ENCODE results near the gene PLA2G2C.

Gene PLA2G2C

DNA sequence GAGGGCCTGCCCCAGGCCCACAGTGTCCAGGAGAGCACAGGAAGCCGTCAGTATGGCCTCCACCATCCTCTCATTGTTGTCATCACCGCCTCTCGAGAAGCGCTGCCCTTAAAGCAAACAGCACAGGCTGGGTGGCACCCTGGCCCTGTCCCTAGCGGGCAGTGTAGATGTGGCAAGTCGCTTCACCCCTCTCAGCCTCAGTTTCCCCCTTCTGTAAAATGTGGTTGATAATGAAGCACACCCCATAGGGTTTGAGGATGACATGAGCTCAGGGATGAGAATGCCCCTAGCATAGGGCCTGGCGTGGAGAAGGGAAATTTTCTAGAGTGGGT lies 33.8 kb downstream of the PLA2G2C start:
- Histone ChIP-seq H3K9me3 (ENCODE audit: control insufficient read depth, insufficient read depth, low read depth, low read length) (no peaks in the 10 kb centered on the region), H3K27ac (ENCODE audit: extremely low read depth, low read depth, low read length) (no peak overlapping the region)

DNA sequence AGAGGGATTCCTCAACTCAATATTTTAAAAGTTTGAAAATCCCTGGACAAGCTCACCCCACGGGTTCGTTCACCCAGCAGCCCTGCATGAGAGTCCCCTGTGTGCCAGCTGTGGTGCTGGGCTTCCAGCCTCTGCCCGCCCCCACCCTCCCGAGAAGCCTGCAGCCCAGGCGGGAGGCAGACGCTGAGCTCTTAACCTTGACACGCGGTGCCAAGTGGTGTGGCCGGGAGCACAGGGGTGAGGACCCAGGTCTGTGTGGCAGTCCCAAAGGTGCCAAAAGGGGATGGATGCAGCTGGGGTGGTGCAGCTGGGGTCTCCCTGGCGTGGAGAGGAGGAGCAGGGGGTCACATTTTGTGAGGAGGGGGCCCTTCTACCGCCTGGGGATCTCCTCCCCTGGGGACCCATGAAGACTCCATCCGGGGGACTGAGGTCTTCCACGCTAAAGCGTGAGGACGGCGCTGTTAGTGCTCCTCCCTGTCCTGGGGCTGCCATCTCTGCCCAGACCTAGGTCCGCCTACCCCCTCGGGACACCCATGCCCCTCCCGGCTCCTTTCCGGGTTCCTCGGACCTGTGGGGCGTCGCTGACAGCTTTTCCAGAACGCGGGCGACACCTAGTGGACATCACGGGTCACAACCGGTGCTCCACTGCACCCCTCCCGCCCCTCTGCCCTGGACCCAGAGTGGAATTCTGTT lies 34.3 kb downstream of the PLA2G2C start:
- no peak overlapping the region; the same call in 1 of the 2 replicates for H3K4me3 ChIP-seq (ENCODE audit: low read depth, low read length)
- CTCF ChIA-PET: interaction anchor here (0.6 to 6.0 kb wide), 22 partner anchors 8 to 490 kb away, joined by 3 to 53 read pairs (median 4); no protein-coding TSS in a partner anchor
- no peaks in the 10 kb centered on the region for H3K36me3 ChIP-seq (ENCODE audit: control insufficient read depth in 2 of 2, insufficient read depth in 1 of 2, low read length in 2 of 2)
- no peaks in the 10 kb centered on the region for H3K9me3 ChIP-seq (ENCODE audit: control insufficient read depth, insufficient read depth, low read depth, low read length)
- H3K4me1 ChIP-seq (ENCODE audit: control insufficient read depth, insufficient read depth, low read length): no peaks in the 10 kb centered on the region
- no peak overlapping the region for H3K27ac ChIP-seq (ENCODE audit: extremely low read depth, low read depth, low read length)
- POLR2A ChIA-PET: interaction anchor here (0.5 to 0.7 kb wide), 3 partner anchors 50 to 313 kb away, joined by 3 to 4 read pairs (median 3); no protein-coding TSS in a partner anchor
- TF ChIP-seq GLIS2 (tag by site-specific recombination; IDR thresholded peaks at IDR 0.05): peak; percentile 91
- TF ChIP-seq ZIC2 (tag by site-specific recombination; IDR thresholded peaks at IDR 0.05): 0 out of 2 replicates have a peak, but pooled peaks have one; percentile 9
- TF ChIP-seq ZFP41 (tag by site-specific recombination; IDR thresholded peaks at IDR 0.05; ENCODE audit: borderline replicate concordance): no peak
- 0 out of 2 replicates have a peak, but pooled peaks have one; percentile 33 for TF ChIP-seq ZNF423 (tag by site-specific recombination; IDR thresholded peaks at IDR 0.05)
- no peak for TF ChIP-seq ZNF16 (tag by site-specific recombination; IDR thresholded peaks at IDR 0.05; ENCODE audit: low read depth)
- TF ChIP-seq ZNF341 (tag by site-specific recombination; IDR thresholded peaks at IDR 0.05; ENCODE audit: low read depth): peak; percentile 75
- TF ChIP-seq KLF1 (tag by site-specific recombination; IDR thresholded peaks at IDR 0.05): peak; percentile 62
- peak; percentile 71 for TF ChIP-seq GLIS1 (tag by site-specific recombination; IDR thresholded peaks at IDR 0.05)
- 0 out of 2 replicates have a peak, but pooled peaks have one; percentile 11 for TF ChIP-seq ZNF629 (tag by site-specific recombination; IDR thresholded peaks at IDR 0.05)
- peak; percentile 58; the same call in 1 of the 2 replicates for TF ChIP-seq ZNF391 (tag by site-specific recombination; IDR thresholded peaks at IDR 0.05; ENCODE audit: borderline replicate concordance, low read depth)
- TF ChIP-seq PRDM1 (tag by site-specific recombination; IDR thresholded peaks at IDR 0.05): no peak
- TF ChIP-seq ZBTB48 (tag by site-specific recombination; IDR thresholded peaks at IDR 0.05): peak; percentile 14; the same call in 1 of the 2 replicates
- TF ChIP-seq, protein P1, sequence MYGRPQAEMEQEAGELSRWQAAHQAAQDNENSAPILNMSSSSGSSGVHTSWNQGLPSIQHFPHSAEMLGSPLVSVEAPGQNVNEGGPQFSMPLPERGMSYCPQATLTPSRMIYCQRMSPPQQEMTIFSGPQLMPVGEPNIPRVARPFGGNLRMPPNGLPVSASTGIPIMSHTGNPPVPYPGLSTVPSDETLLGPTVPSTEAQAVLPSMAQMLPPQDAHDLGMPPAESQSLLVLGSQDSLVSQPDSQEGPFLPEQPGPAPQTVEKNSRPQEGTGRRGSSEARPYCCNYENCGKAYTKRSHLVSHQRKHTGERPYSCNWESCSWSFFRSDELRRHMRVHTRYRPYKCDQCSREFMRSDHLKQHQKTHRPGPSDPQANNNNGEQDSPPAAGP (tag by site-specific recombination; IDR thresholded peaks at IDR 0.05): 0 out of 2 replicates have a peak, but pooled peaks have one; percentile 48
- TF ChIP-seq ZNF114 (tag by site-specific recombination; IDR thresholded peaks at IDR 0.05): no peak
- no peak for TF ChIP-seq ZNF112 (tag by site-specific recombination; IDR thresholded peaks at IDR 0.05)
- TF ChIP-seq ZNF140 (tag by site-specific recombination; IDR thresholded peaks at IDR 0.05): no peak
- TF ChIP-seq REPIN1 (tag by site-specific recombination; IDR thresholded peaks at IDR 0.05; ENCODE audit: low read depth): no peak
- TF ChIP-seq SP7 (tag by site-specific recombination; IDR thresholded peaks at IDR 0.05): peak; percentile 40
- 0 out of 2 replicates have a peak, but pooled peaks have one; percentile 35 for TF ChIP-seq ZNF561 (tag by site-specific recombination; IDR thresholded peaks at IDR 0.05; ENCODE audit: borderline replicate concordance)

More for the DNA sequence above, 33.8 kb downstream of the PLA2G2C start:
- Histone ChIP-seq H3K4me3 (ENCODE audit: low read depth, low read length) (no peak overlapping the region), H3K4me1 (ENCODE audit: control insufficient read depth, insufficient read depth, low read length) (no peaks in the 10 kb centered on the region), H3K36me3 (ENCODE audit: control insufficient read depth in 2 of 2, insufficient read depth in 1 of 2, low read length in 2 of 2) (no peaks in the 10 kb centered on the region)
- no peak for TF ChIP-seq ZNF157 (tag by site-specific recombination; IDR thresholded peaks at IDR 0.05)
- TF ChIP-seq, protein P2, sequence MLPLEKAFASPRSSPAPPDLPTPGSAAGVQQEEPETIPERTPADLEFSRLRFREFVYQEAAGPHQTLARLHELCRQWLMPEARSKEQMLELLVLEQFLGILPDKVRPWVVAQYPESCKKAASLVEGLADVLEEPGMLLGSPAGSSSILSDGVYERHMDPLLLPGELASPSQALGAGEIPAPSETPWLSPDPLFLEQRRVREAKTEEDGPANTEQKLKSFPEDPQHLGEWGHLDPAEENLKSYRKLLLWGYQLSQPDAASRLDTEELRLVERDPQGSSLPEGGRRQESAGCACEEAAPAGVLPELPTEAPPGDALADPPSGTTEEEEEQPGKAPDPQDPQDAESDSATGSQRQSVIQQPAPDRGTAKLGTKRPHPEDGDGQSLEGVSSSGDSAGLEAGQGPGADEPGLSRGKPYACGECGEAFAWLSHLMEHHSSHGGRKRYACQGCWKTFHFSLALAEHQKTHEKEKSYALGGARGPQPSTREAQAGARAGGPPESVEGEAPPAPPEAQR (tag by site-specific recombination; IDR thresholded peaks at IDR 0.05): no peak
- no peak for TF ChIP-seq BCL11B (tag by site-specific recombination; IDR thresholded peaks at IDR 0.05; ENCODE audit: low read depth)
- no peak for TF ChIP-seq EGR2 (tag by site-specific recombination; IDR thresholded peaks at IDR 0.05; ENCODE audit: low read depth)
- TF ChIP-seq ZSCAN23 (tag by site-specific recombination; IDR thresholded peaks at IDR 0.05): no peak
- TF ChIP-seq, protein P3, sequence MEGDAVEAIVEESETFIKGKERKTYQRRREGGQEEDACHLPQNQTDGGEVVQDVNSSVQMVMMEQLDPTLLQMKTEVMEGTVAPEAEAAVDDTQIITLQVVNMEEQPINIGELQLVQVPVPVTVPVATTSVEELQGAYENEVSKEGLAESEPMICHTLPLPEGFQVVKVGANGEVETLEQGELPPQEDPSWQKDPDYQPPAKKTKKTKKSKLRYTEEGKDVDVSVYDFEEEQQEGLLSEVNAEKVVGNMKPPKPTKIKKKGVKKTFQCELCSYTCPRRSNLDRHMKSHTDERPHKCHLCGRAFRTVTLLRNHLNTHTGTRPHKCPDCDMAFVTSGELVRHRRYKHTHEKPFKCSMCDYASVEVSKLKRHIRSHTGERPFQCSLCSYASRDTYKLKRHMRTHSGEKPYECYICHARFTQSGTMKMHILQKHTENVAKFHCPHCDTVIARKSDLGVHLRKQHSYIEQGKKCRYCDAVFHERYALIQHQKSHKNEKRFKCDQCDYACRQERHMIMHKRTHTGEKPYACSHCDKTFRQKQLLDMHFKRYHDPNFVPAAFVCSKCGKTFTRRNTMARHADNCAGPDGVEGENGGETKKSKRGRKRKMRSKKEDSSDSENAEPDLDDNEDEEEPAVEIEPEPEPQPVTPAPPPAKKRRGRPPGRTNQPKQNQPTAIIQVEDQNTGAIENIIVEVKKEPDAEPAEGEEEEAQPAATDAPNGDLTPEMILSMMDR (tag by site-specific recombination; IDR thresholded peaks at IDR 0.05): no peak
- no peak for TF ChIP-seq RBAK (tag by site-specific recombination; IDR thresholded peaks at IDR 0.05)
- no peak for TF ChIP-seq ZNF132 (tag by site-specific recombination; IDR thresholded peaks at IDR 0.05; ENCODE audit: borderline replicate concordance)
- TF ChIP-seq, protein P4, sequence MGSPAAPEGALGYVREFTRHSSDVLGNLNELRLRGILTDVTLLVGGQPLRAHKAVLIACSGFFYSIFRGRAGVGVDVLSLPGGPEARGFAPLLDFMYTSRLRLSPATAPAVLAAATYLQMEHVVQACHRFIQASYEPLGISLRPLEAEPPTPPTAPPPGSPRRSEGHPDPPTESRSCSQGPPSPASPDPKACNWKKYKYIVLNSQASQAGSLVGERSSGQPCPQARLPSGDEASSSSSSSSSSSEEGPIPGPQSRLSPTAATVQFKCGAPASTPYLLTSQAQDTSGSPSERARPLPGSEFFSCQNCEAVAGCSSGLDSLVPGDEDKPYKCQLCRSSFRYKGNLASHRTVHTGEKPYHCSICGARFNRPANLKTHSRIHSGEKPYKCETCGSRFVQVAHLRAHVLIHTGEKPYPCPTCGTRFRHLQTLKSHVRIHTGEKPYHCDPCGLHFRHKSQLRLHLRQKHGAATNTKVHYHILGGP (tag by site-specific recombination; IDR thresholded peaks at IDR 0.05): no peak
- TF ChIP-seq ZNF843 (tag by site-specific recombination; IDR thresholded peaks at IDR 0.05): no peak
- no peak for TF ChIP-seq ZNF76 (tag by site-specific recombination; IDR thresholded peaks at IDR 0.05; ENCODE audit: borderline replicate concordance, low read depth)
- TF ChIP-seq ZNF621 (tag by site-specific recombination; IDR thresholded peaks at IDR 0.05): no peak
- TF ChIP-seq ZNF600 (tag by site-specific recombination; IDR thresholded peaks at IDR 0.05): no peak
- no peak for TF ChIP-seq ZNF221 (tag by site-specific recombination; IDR thresholded peaks at IDR 0.05; ENCODE audit: borderline replicate concordance)
- no peak for TF ChIP-seq ZNF624 (tag by site-specific recombination; IDR thresholded peaks at IDR 0.05)
- ChIA-PET POLR2A (no interaction called here), CTCF (interaction anchor here (0.6 to 6.0 kb wide), 18 partner anchors 8 to 490 kb away, joined by 3 to 53 read pairs (median 4); no protein-coding TSS in a partner anchor)

Data from HEK293 (cell line).